Liver (tissue), 9 donors: ENCODE data around the gene MRPL49. TPM values are rescaled to one million over a fixed set of nuclear protein-coding genes. Genes with fewer than 3 reads are reported as not detected.

ENCODE experiments used
- DNase-seq: peaks from one replicate; pipeline ENCODE4 v3.0.0-alpha.2; 2017; ENCODE audit warnings: low spot score
- H3K27ac ChIP-seq, 2 donors: one replicate each; pipeline ENCODE4 v1.7.0; 2013; ENCODE audit warnings: inconsistent platforms in 2 of 2, low read length in 2 of 2, control low read depth in 1 of 2, low read depth in 1 of 2, mild to moderate bottlenecking in 1 of 2
- H3K27me3 ChIP-seq, 4 donors: one replicate each; pipeline versions ENCODE4 v1.6.1 to v1.7.0; 2013; ENCODE audit warnings: low read length in 3 of 4, inconsistent platforms in 1 of 4, mild to moderate bottlenecking in 1 of 4, moderate library complexity in 1 of 4; ENCODE audit not compliant: control insufficient read depth in 4 of 4, insufficient read depth in 4 of 4
- H3K36me3 ChIP-seq, 4 donors: one replicate each; pipeline versions ENCODE4 v1.6.1 to v1.7.0; 2013; ENCODE audit warnings: low read length in 3 of 4, mild to moderate bottlenecking in 3 of 4, low read depth in 1 of 4, moderate library complexity in 1 of 4; ENCODE audit not compliant: control insufficient read depth in 4 of 4, insufficient read depth in 3 of 4
- H3K4me1 ChIP-seq, 4 donors: one replicate each; pipeline versions ENCODE4 v1.6.1 to v1.7.0; 2013; ENCODE audit warnings: low read length in 3 of 4, mild to moderate bottlenecking in 3 of 4, moderate library complexity in 1 of 4; ENCODE audit not compliant: control insufficient read depth in 4 of 4, insufficient read depth in 4 of 4
- H3K4me3 ChIP-seq, 3 donors: one replicate each; pipeline versions ENCODE4 v1.6.1 to v1.7.0; 2013; ENCODE audit warnings: low read length in 3 of 3, control low read depth in 1 of 3, low read depth in 1 of 3, mild to moderate bottlenecking in 1 of 3
- H3K9ac ChIP-seq, 2 donors: one replicate each; pipeline ENCODE4 v1.7.0; 2013; ENCODE audit warnings: low read length in 2 of 2, mild to moderate bottlenecking in 2 of 2, moderate library complexity in 2 of 2, control low read depth in 1 of 2, low read depth in 1 of 2
- H3K9me3 ChIP-seq, 4 donors: one replicate each; pipeline versions ENCODE4 v1.6.1 to v1.7.0; 2013; ENCODE audit warnings: low read length in 3 of 4; ENCODE audit not compliant: control insufficient read depth in 4 of 4
- EGR1 ChIP-seq, 2 donors: IDR thresholded peaks; 2 replicates each; pipeline ENCODE4 v1.6.1; 2016 to 2018; ENCODE audit warnings: antibody characterized with exemption in 2 of 2, low read depth in 2 of 2
- FOXA1 ChIP-seq: IDR thresholded peaks from 2 replicates; pipeline ENCODE4 v1.6.1; 2016; ENCODE audit warnings: antibody characterized with exemption
- FOXA2 ChIP-seq: IDR thresholded peaks from 2 replicates; pipeline ENCODE4 v1.6.1; 2016; ENCODE audit warnings: antibody characterized with exemption
- GABPA ChIP-seq, 2 donors: IDR thresholded peaks in 1 of 2; conservative IDR thresholded peaks in 1 of 2; 2 replicates each; pipeline ENCODE4 v1.6.1; 2016; ENCODE audit warnings: antibody characterized with exemption in 2 of 2, mild to moderate bottlenecking in 1 of 2, moderate library complexity in 1 of 2
- HNF4A ChIP-seq, 2 donors: conservative IDR thresholded peaks; 2 replicates each; pipeline ENCODE4 v1.6.1; 2016; ENCODE audit warnings: antibody characterized with exemption in 2 of 2, mild to moderate bottlenecking in 2 of 2
- HNF4G ChIP-seq: IDR thresholded peaks from 2 replicates; pipeline ENCODE4 v1.6.1; 2016; ENCODE audit warnings: antibody characterized with exemption
- JUND ChIP-seq, 2 donors: IDR thresholded peaks; 2 replicates each; pipeline ENCODE4 v1.6.1; 2016; ENCODE audit warnings: antibody characterized with exemption in 2 of 2
- NR2F2 ChIP-seq: IDR thresholded peaks from 2 replicates; pipeline ENCODE4 v1.6.1; 2016; ENCODE audit warnings: antibody characterized with exemption
- RAD21 ChIP-seq, 2 donors: IDR thresholded peaks; 2 replicates each; pipeline ENCODE4 v1.6.1; 2016; ENCODE audit warnings: antibody characterized with exemption in 2 of 2, mild to moderate bottlenecking in 2 of 2
- RXRA ChIP-seq, 2 donors: IDR thresholded peaks; 2 replicates each; pipeline ENCODE4 v1.6.1; 2017 to 2018; ENCODE audit warnings: antibody characterized with exemption in 2 of 2, mild to moderate bottlenecking in 1 of 2
- SP1 ChIP-seq: IDR thresholded peaks from 2 replicates; pipeline ENCODE4 v1.6.1; 2018; ENCODE audit warnings: antibody characterized with exemption, mild to moderate bottlenecking
- TAF1 ChIP-seq: conservative IDR thresholded peaks from 2 replicates; pipeline ENCODE4 v1.6.1; 2016; ENCODE audit warnings: antibody characterized with exemption, mild to moderate bottlenecking
- YY1 ChIP-seq: IDR thresholded peaks from 2 replicates; pipeline ENCODE4 v1.6.1; 2016; ENCODE audit warnings: antibody characterized with exemption, mild to moderate bottlenecking
- WGBS: extraction: QIAGEN DNeasy Blood & Tissue Kit; methylation state at CpG from one replicate; pipeline ENCODE4 v1.1.7; 2013; 5-methylcytosine and 5-hydroxymethylcytosine counted together
- polyA plus RNA-seq, 2 donors: library from polyadenylated mRNA; stranded (reverse) in 1 of 2; unstranded in 1 of 2; fragments of 200-250 nt in 1 of 2; fragments of >200 nt in 1 of 2; fragmentation: Nextera tagmentation in 1 of 2; extraction: Ambion mirVana in 1 of 2; gene quantifications; one replicate each; pipeline versions ENCODE4 v1.2.1 to v1.2.3, GENCODE V29; 2013 to 2015
- total RNA-seq, 2 donors: library from RNA; depleted of rRNA; stranded (reverse); fragments of >200 nt; gene quantifications; one replicate each; pipeline ENCODE4 v1.2.3, GENCODE V29; 2014
- TF ChIP-seq, protein P1 (sequence below): IDR thresholded peaks from 2 replicates; pipeline ENCODE4 v1.6.1; 2016; ENCODE audit warnings: antibody characterized with exemption
- TF ChIP-seq, protein P2 (sequence below): IDR thresholded peaks from 2 replicates; pipeline ENCODE4 v1.6.1; 2016; ENCODE audit warnings: antibody characterized with exemption
- TF ChIP-seq, protein P3 (sequence below): fragments of 150-350 bp; IDR thresholded peaks from 2 replicates; pipeline ENCODE4 v1.5.1; 2017; ENCODE audit warnings: improper control_type of control experiment, low read depth, low read length; ENCODE audit not compliant: missing input control
- TF ChIP-seq, protein P4 (sequence below): IDR thresholded peaks from 2 replicates; pipeline ENCODE4 v1.6.1; 2016; ENCODE audit warnings: antibody characterized with exemption
- TF ChIP-seq, protein P5 (sequence below): IDR thresholded peaks from 2 replicates; pipeline ENCODE4 v1.6.1; 2016; ENCODE audit warnings: antibody characterized with exemption, mild to moderate bottlenecking
- donor health status: healthy.
- donor health status: healthy.
- donor health status: healthy.
- donor health status: healthy.
- donor health status: healthy.

MRPL49 gene
- total and polyA plus RNA-seq, 4 donors, result 31.1 to 47.2 (median 35.4) TPM

DNA sequence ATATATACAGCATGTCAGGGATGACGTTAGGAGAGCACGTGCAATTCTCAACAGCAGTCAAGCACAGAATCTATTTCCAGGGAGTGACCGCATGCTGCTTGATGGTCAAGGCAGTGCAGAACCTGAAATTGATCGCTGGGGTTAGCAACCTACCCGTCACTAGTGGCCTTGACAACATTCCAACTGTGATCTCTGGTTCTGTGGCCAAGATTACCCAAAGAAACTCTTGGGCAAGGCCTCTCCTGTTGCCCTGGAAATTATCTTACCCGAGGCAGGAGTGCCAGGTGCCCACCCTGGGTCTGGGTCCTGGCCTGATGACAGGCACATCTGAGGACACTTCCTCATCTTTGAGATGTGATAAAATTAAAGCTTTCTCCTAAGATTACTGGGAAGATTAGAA lies 8.3 kb upstream of the MRPL49 start (continued):
- TF ChIP-seq FOXA1, result no peak
- peak; percentile 68 to 87 for TF ChIP-seq JUND (IDR thresholded peaks at IDR 0.05)
- TF ChIP-seq, protein P1, sequence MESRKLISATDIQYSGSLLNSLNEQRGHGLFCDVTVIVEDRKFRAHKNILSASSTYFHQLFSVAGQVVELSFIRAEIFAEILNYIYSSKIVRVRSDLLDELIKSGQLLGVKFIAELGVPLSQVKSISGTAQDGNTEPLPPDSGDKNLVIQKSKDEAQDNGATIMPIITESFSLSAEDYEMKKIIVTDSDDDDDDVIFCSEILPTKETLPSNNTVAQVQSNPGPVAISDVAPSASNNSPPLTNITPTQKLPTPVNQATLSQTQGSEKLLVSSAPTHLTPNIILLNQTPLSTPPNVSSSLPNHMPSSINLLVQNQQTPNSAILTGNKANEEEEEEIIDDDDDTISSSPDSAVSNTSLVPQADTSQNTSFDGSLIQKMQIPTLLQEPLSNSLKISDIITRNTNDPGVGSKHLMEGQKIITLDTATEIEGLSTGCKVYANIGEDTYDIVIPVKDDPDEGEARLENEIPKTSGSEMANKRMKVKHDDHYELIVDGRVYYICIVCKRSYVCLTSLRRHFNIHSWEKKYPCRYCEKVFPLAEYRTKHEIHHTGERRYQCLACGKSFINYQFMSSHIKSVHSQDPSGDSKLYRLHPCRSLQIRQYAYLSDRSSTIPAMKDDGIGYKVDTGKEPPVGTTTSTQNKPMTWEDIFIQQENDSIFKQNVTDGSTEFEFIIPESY, result peak; percentile 38
- peak; percentile 37 for TF ChIP-seq YY1
- peak; percentile 25 for TF ChIP-seq FOXA2
- peak in 1 of 2 donors; percentile 51 for TF ChIP-seq HNF4A (conservative IDR thresholded peaks at IDR 0.05)

DNA sequence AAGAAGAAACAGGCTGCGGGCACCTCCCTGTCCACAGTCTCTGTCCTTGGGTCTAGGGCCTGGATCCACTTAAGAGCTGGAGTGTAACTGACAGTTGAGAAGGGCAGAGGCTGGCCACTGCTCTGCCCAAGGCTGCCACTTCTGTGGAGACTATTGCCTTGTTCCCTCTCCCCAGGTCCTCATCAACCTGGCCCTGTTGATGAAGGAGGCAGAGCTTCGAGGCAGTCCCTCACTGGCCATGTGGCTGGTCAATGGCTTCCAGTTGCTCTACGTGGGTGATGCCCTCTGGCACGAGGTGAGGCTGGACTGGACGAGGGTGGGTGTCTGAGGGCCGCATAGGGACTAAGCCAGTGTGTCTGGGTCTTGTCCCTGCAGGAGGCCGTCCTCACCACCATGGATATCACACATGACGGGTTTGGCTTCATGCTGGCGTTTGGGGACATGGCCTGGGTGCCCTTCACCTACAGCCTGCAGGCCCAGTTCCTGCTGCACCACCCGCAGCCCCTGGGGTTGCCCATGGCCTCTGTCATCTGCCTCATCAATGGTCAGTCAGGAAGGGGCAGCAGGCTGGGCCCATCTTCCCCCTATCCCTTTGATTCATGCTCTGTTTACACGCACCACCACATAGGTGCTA lies 7.5 kb upstream of the MRPL49 start:
- Histone ChIP-seq H3K9me3 (no peaks in the 10 kb centered on the region), H3K27me3 (no peaks in the 10 kb centered on the region), H3K9ac (no peak overlapping the region), H3K36me3 (peaks cover 3 to 8% (median 5%) of the 10 kb centered on the region in 4 donors), H3K4me1 (peaks cover 26 to 74% (median 56%) of the 10 kb centered on the region in 4 donors), H3K27ac (peak overlapping the region in 1 of 2 donors; percentile 87), H3K4me3 (no peak overlapping the region)
- 91% methylated on average over 11 of the region's 11 CpGs for WGBS
- TF ChIP-seq JUND (IDR thresholded peaks at IDR 0.05) (no peak), EGR1 (IDR thresholded peaks at IDR 0.05; ENCODE audit: low read depth in 2 of 2) (no peak), HNF4G (no peak), GABPA (IDR thresholded peaks at IDR 0.05 in 1 of 2, conservative IDR thresholded peaks at IDR 0.05 in 1 of 2) (no peak), FOXA2 (no peak), RAD21 (IDR thresholded peaks at IDR 0.05) (no peak), RXRA (IDR thresholded peaks at IDR 0.05) (no peak), NR2F2 (no peak), FOXA1 (no peak), HNF4A (conservative IDR thresholded peaks at IDR 0.05) (no peak), TAF1 (no peak), SP1 (no peak), YY1 (no peak)
- TF ChIP-seq, protein P1, result no peak
- TF ChIP-seq, protein P2, sequence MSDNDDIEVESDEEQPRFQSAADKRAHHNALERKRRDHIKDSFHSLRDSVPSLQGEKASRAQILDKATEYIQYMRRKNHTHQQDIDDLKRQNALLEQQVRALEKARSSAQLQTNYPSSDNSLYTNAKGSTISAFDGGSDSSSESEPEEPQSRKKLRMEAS, result no peak
- TF ChIP-seq, protein P3, sequence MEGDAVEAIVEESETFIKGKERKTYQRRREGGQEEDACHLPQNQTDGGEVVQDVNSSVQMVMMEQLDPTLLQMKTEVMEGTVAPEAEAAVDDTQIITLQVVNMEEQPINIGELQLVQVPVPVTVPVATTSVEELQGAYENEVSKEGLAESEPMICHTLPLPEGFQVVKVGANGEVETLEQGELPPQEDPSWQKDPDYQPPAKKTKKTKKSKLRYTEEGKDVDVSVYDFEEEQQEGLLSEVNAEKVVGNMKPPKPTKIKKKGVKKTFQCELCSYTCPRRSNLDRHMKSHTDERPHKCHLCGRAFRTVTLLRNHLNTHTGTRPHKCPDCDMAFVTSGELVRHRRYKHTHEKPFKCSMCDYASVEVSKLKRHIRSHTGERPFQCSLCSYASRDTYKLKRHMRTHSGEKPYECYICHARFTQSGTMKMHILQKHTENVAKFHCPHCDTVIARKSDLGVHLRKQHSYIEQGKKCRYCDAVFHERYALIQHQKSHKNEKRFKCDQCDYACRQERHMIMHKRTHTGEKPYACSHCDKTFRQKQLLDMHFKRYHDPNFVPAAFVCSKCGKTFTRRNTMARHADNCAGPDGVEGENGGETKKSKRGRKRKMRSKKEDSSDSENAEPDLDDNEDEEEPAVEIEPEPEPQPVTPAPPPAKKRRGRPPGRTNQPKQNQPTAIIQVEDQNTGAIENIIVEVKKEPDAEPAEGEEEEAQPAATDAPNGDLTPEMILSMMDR, result no peak
- TF ChIP-seq, protein P4, sequence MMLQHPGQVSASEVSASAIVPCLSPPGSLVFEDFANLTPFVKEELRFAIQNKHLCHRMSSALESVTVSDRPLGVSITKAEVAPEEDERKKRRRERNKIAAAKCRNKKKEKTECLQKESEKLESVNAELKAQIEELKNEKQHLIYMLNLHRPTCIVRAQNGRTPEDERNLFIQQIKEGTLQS, result no peak
- TF ChIP-seq, protein P5, sequence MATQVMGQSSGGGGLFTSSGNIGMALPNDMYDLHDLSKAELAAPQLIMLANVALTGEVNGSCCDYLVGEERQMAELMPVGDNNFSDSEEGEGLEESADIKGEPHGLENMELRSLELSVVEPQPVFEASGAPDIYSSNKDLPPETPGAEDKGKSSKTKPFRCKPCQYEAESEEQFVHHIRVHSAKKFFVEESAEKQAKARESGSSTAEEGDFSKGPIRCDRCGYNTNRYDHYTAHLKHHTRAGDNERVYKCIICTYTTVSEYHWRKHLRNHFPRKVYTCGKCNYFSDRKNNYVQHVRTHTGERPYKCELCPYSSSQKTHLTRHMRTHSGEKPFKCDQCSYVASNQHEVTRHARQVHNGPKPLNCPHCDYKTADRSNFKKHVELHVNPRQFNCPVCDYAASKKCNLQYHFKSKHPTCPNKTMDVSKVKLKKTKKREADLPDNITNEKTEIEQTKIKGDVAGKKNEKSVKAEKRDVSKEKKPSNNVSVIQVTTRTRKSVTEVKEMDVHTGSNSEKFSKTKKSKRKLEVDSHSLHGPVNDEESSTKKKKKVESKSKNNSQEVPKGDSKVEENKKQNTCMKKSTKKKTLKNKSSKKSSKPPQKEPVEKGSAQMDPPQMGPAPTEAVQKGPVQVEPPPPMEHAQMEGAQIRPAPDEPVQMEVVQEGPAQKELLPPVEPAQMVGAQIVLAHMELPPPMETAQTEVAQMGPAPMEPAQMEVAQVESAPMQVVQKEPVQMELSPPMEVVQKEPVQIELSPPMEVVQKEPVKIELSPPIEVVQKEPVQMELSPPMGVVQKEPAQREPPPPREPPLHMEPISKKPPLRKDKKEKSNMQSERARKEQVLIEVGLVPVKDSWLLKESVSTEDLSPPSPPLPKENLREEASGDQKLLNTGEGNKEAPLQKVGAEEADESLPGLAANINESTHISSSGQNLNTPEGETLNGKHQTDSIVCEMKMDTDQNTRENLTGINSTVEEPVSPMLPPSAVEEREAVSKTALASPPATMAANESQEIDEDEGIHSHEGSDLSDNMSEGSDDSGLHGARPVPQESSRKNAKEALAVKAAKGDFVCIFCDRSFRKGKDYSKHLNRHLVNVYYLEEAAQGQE, result no peak
- no peak for DNase-seq
